Cardiac fibroblast (primary cell): ENCODE results near the gene CRAMP1.

Experiments
- DNase-seq, 2 donors: peaks; one replicate each; pipeline versions ENCODE4 v3.0.0 to v3.0.0-alpha.2; 2010; ENCODE audit warnings: low read depth in 2 of 2
- H3K4me3 ChIP-seq, 2 donors: replicated peaks in 1 of 2; 1 replicate in 1 of 2; 2 replicates in 1 of 2; pipeline ENCODE4 v1.5.1; 2011; ENCODE audit warnings: low read depth in 2 of 2, low read length in 2 of 2, mild to moderate bottlenecking in 2 of 2, moderate library complexity in 1 of 2
- TF ChIP-seq, protein P1 (sequence below): IDR thresholded peaks from one replicate; pipeline ENCODE4 v1.5.1; 2011; ENCODE audit warnings: low read depth, mild to moderate bottlenecking, low read length, inconsistent platforms

CRAMP1 gene

DNA sequence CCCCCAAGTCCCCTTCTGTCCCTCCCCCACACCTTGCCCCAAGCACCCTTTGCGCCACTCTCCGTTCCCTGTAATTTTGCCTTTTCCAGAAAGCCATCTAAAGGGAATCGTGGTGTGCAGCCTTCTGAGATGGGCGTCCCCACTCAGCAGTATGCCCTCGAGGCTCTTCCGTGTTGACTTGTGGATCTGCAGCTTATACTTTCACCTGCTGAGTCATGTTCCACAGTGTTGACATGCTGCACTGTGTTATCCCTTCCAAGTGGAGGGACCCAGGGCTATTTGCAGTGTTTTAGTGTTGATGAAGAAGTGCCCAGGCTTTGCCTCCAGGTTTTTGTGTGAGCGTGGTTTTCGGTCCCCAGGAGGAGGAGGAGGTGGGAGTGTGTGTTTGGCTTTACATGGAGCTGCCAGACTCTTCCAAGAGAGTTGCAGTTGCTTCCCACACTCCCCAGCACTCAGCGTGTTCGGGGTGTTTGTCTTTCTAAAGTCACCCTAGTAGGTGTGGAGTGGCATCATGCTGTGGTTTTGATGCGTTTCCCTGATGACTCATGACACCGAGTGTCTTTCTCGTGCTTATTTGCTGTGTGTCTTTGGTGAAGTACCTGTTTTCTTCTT is 33.9 kb downstream of the CRAMP1 start:
- H3K4me3 ChIP-seq, result no peak overlapping the region
- TF ChIP-seq, protein P1, sequence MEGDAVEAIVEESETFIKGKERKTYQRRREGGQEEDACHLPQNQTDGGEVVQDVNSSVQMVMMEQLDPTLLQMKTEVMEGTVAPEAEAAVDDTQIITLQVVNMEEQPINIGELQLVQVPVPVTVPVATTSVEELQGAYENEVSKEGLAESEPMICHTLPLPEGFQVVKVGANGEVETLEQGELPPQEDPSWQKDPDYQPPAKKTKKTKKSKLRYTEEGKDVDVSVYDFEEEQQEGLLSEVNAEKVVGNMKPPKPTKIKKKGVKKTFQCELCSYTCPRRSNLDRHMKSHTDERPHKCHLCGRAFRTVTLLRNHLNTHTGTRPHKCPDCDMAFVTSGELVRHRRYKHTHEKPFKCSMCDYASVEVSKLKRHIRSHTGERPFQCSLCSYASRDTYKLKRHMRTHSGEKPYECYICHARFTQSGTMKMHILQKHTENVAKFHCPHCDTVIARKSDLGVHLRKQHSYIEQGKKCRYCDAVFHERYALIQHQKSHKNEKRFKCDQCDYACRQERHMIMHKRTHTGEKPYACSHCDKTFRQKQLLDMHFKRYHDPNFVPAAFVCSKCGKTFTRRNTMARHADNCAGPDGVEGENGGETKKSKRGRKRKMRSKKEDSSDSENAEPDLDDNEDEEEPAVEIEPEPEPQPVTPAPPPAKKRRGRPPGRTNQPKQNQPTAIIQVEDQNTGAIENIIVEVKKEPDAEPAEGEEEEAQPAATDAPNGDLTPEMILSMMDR, result no peak
- DNase-seq, result peak in 1 of 2 donors; percentile 48

DNA sequence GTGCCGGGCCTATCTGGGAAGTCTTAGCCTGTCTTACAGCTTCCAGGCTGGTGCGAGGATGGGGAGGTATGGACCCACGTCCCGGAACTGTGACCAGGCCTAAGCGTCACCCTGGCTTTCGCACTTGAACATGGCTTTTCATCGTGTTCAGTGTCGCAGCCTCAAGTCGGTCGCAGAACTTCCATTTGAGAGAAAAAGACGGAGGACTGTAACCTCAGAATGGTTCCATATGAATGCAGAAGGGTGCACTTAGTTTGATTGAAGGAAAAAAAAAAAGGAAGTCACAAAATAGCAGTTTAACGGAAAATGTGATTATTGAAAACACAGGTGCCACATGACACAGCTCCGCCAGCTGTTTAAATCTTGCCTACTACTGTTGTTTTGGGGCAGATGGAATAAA is 35.7 kb downstream of the CRAMP1 start:
- TF ChIP-seq, protein P1, result no peak
- no peak overlapping the region for H3K4me3 ChIP-seq
- no peak for DNase-seq

DNA sequence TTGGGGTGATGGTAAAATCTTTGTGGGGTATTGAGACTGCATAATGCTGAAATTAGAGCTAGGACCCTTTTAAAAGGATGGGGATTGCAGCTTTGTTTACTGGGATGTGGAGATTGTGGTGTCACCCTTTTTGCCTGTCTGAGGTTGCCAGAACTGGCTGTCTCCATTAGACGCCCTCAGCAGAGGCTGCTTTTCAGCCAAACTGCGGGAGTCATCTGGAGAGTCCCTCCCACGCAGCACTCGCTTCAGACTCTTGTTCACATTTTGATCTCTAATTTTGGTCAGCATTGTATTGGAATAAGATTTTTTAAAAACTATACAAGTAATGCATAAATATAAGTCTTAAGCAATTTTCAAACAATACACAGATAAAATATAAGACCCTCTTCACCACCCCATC is 38.0 kb downstream of the CRAMP1 start:
- H3K4me3 ChIP-seq, result no peak overlapping the region
- TF ChIP-seq, protein P1, result no peak
- DNase-seq, result no peak

DNA sequence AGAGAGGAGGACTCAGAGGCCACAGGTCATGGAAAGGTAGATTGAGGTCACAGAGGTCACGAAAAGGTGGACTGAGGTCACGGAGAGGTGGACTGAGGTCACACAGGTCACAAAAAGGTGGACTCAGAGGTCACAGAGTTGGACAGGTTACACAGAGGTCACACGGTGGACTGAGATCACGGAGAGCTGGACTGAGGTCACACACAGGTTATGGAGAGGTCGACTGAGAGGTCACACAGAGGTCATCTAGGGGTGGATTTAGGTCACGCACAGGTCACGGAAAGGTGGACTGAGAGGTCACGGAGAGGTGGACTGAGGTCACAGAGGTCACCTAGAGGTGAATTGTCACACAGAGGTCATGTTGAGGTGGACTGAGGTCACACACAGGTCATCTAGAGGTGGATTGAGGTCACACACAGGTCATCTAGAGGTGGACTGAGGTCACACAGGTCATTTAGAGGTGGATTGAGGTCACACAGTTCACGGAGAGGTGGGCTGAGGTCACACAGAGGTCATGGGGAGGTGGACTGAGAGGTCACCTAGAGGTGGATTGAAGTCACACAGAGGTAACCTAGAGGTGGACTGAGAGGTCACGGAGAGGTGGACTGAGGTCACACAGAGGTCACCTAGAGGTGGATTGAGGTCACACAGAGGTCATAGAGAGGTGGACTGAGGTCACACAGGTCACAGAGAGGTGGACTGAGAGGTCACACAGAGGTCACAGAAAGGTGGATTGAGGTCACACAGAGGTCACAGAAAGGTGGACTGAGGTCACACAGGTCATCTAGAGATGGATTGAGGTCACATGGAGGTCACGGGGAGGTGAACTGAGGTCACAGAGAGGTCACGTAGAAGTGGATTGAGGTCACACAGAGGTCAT is 39.2 kb downstream of the CRAMP1 start:
- TF ChIP-seq, protein P1, result no peak
- DNase-seq, result peak in 1 of 2 donors; percentile 10

DNA sequence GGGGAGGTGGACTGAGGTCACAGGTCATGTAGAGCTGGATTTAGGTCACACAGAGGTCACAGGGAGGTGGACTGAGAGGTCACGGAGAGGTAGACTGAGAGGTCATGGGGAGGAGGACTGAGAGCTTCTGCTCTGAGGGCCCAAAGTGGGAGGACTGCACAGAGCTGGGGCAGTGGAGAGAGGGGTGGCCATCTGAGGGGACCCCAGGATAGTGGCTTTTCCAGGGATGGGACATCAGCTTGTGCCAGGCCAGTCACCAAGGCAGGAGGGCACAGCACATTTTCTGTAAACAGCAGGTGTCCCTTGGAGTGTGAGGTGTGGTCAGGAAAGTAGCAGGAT is 39.8 kb downstream of the CRAMP1 start:
- H3K4me3 ChIP-seq, result no peak overlapping the region
- TF ChIP-seq, protein P1, result no peak
- DNase-seq, result no peak

More for the DNA sequence above, 39.2 kb downstream of the CRAMP1 start:
- no peak overlapping the region for H3K4me3 ChIP-seq

DNA sequence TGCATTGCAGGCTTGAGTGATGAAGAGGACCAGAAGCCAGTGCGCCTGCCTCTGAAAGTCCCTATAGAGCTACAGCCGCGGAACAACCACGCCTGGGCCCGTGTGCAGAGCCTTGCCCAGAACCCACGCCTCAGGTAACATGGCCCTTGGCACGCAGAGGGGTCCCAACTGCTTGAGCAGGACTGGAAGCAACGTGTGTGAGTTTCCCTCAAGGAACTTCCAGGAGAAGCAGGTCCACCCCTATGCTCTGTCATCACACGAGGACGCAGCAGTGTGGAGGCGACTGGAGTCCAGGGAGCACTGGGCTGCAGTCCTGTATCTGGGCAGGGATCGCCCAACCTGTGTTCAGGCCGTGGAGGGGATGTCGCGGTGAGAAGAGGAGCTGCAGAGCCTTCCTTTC is 40.9 kb downstream of the CRAMP1 start:
- H3K4me3 ChIP-seq, result no peak overlapping the region
- DNase-seq, result no peak
- TF ChIP-seq, protein P1, result no peak
